ENCODE data around the gene HEPACAM2. TPM values are rescaled to one million over a fixed set of nuclear protein-coding genes. Genes with fewer than 3 reads are reported as not detected.
A peak's percentile ranks its signal among the peaks of the same experiment; 100 is the strongest.

Gene HEPACAM2
- polyA plus RNA-seq, 1 of the 3 experiments (the other 2 are of a cell fraction) = not detected

GRCh38 chr7:93245525-93246432 is 19.5 kb upstream of the HEPACAM2 start (continued):
- TF ChIP-seq USF2 (IDR thresholded peaks at IDR 0.05; ENCODE audit: borderline replicate concordance, low read depth, low read length) (no peak), EP300 (IDR thresholded peaks at IDR 0.05; ENCODE audit: borderline replicate concordance in 1 of 2, low read depth in 1 of 2, low read length in 1 of 2) (no peak), FOXJ3 (CRISPR knock-in tag; IDR thresholded peaks at IDR 0.05) (no peak), NRF1 (IDR thresholded peaks at IDR 0.05; ENCODE audit: low read depth, low read length) (no peak), JUND (IDR thresholded peaks at IDR 0.05) (no peak), POLR2AphosphoS5 (IDR thresholded peaks at IDR 0.05; ENCODE audit: low read depth, low read length) (no peak), TAF1 (IDR thresholded peaks at IDR 0.05; ENCODE audit: borderline replicate concordance, low read depth, low read length) (no peak), EZH2phosphoT487 (IDR thresholded peaks at IDR 0.05; ENCODE audit: borderline replicate concordance, low read depth) (no peak), MAX (IDR thresholded peaks at IDR 0.05; ENCODE audit: low read depth) (no peak), SMC3 (IDR thresholded peaks at IDR 0.05; ENCODE audit: low read depth, low read length) (peak; percentile 18; the same call in 1 of the 2 replicates), PBX3 (IDR thresholded peaks at IDR 0.05) (no peak), IRF3 (IDR thresholded peaks at IDR 0.05; ENCODE audit: low read depth, low read length) (no peak), RXRA (IDR thresholded peaks at IDR 0.05; ENCODE audit: borderline replicate concordance, low read depth) (no peak), CHD2 (IDR thresholded peaks at IDR 0.05; ENCODE audit: low read length, partially characterized antibody) (peak; percentile 14), USF1 (IDR thresholded peaks at IDR 0.05; ENCODE audit: borderline replicate concordance, low read depth) (no peak), REST (IDR thresholded peaks at IDR 0.05; ENCODE audit: low read depth, low read length) (no peak)

All from SK-N-SH (cell line).